Brain microvascular endothelial cell (primary cell): ENCODE measurements around the gene CRYZL1.

Experiments used
- DNase-seq: peaks from one replicate; pipeline ENCODE4 v3.0.0-alpha.2; 2020
- H3K27ac ChIP-seq: fragments of 250-450 bp; sonication (Bioruptor Pico); 2 replicates; pipeline ENCODE4 v1.5.1; 2020; ENCODE audit warnings: mild to moderate bottlenecking, moderate library complexity
- H3K27me3 ChIP-seq: fragments of 250-450 bp; sonication (Bioruptor Pico); replicated peaks from 2 replicates; pipeline ENCODE4 v1.5.1; 2020; ENCODE audit warnings: mild to moderate bottlenecking
- H3K36me3 ChIP-seq: fragments of 250-450 bp; sonication (Bioruptor Pico); replicated peaks from 2 replicates; pipeline ENCODE4 v1.5.1; 2020; ENCODE audit warnings: mild to moderate bottlenecking
- H3K4me3 ChIP-seq: 2 replicates; pipeline ENCODE4 v1.5.1; 2011; ENCODE audit warnings: low read depth, mild to moderate bottlenecking, control low read depth, low read length, moderate library complexity
- CTCF ChIP-seq: IDR thresholded peaks from 2 replicates; pipeline ENCODE4 v1.5.1; 2011; ENCODE audit warnings: low read depth, mild to moderate bottlenecking, moderate library complexity, low read length, control low read depth, inconsistent platforms; ENCODE audit errors: missing control alignments
- in situ Hi-C: cut with HindIII; loops from 2 replicates; pipeline ENCODE4 v1.10.0; 2017; ENCODE audit warnings: low sequenced_read_pairs, low pct_ligation_motif_present

The CRYZL1 gene

GRCh38 chr21:33557447-33557846 is 84.1 kb downstream of the CRYZL1 start:
- in situ Hi-C loops = no loop called here
- no peak overlapping the region for H3K4me3 ChIP-seq
- no peak for TF ChIP-seq CTCF
- H3K36me3 ChIP-seq = peaks cover 87% of the 10 kb centered on the region
- H3K27me3 ChIP-seq = no peaks in the 10 kb centered on the region
- DNase-seq = no peak
- no peak overlapping the region for H3K27ac ChIP-seq

GRCh38 chr21:33554982-33555344 is 86.6 kb downstream of the CRYZL1 start:
- in situ Hi-C loops = no loop called here
- Histone ChIP-seq H3K27me3 (no peaks in the 10 kb centered on the region), H3K27ac (no peak overlapping the region), H3K36me3 (peaks cover 88% of the 10 kb centered on the region), H3K4me3 (no peak overlapping the region)
- TF ChIP-seq CTCF = no peak
- DNase-seq = no peak

GRCh38 chr21:33554236-33554981 is 87.1 kb downstream of the CRYZL1 start:
- H3K27ac ChIP-seq = no peak overlapping the region
- in situ Hi-C loops = no loop called here
- no peak for TF ChIP-seq CTCF
- DNase-seq = no peak
- peaks cover 88% of the 10 kb centered on the region for H3K36me3 ChIP-seq
- no peak overlapping the region for H3K4me3 ChIP-seq
- H3K27me3 ChIP-seq = no peaks in the 10 kb centered on the region

- no peaks in the 10 kb centered on the region for H3K27me3 ChIP-seq
- H3K4me3 ChIP-seq = no peak overlapping the region
- DNase-seq = no peak
- no peak overlapping the region for H3K27ac ChIP-seq
- peaks cover 84% of the 10 kb centered on the region for H3K36me3 ChIP-seq
- no peak for TF ChIP-seq CTCF
- in situ Hi-C loops = no loop called here
These were observed 88.4 kb downstream of the CRYZL1 start for GRCh38 chr21:33552999-33553598.

- no peak for DNase-seq
- Histone ChIP-seq H3K36me3 (peaks cover 79% of the 10 kb centered on the region), H3K27me3 (no peaks in the 10 kb centered on the region), H3K4me3 (no peak overlapping the region), H3K27ac (no peak overlapping the region)
- in situ Hi-C loops = no loop called here
- TF ChIP-seq CTCF = no peak
These were observed 89.2 kb downstream of the CRYZL1 start for GRCh38 chr21:33552093-33552998.
